Measurements from ENCODE around the gene CACNA1C.

- TF ChIP-seq RUNX3 (IDR thresholded peaks at IDR 0.05; ENCODE audit: low read length): no peak
- TF ChIP-seq MXI1 (IDR thresholded peaks at IDR 0.05; ENCODE audit: low read depth, low read length): no peak
- no peak for TF ChIP-seq SP1 (IDR thresholded peaks at IDR 0.05; ENCODE audit: low read depth, low read length)
- no peak for TF ChIP-seq POLR2AphosphoS5 (IDR thresholded peaks at IDR 0.05; ENCODE audit: low read length)
- TF ChIP-seq ZBTB33 (IDR thresholded peaks at IDR 0.05): no peak
- no peak for TF ChIP-seq CTCF (IDR thresholded peaks at IDR 0.05 in 2 of 3, conservative IDR thresholded peaks at IDR 0.05 in 1 of 3; ENCODE audit: control insufficient read depth in 2 of 3, extremely low read depth in 1 of 3, insufficient read depth in 1 of 3, low read depth in 3 of 3, low read length in 3 of 3)
- no peak for TF ChIP-seq KAT2A (conservative IDR thresholded peaks at IDR 0.05; ENCODE audit: control insufficient read depth, low read depth, low read length)
- no peak for TF ChIP-seq YY1 (IDR thresholded peaks at IDR 0.05; ENCODE audit: low read depth, low read length)
- TF ChIP-seq E2F4 (IDR thresholded peaks at IDR 0.05; ENCODE audit: low read depth, low read length): no peak
- TF ChIP-seq MYC (IDR thresholded peaks at IDR 0.05; ENCODE audit: insufficient read depth, insufficient read length, insufficient replicate concordance, low read length, severe bottlenecking): no peak
- TF ChIP-seq EP300 (IDR thresholded peaks at IDR 0.05; ENCODE audit: borderline replicate concordance in 1 of 2, control insufficient read depth in 1 of 2, low read depth in 2 of 2, low read length in 2 of 2): no peak
- TF ChIP-seq FOXK2 (IDR thresholded peaks at IDR 0.05): no peak
- no peak for TF ChIP-seq MAX (IDR thresholded peaks at IDR 0.05; ENCODE audit: low read depth, low read length)
These were observed 553.6 kb downstream of the CACNA1C start for GRCh38 chr12:2606186-2606910.

Measured in GM12878 (cell line).